SIG-M5 treated with dmso at 0.1 percent for 504 hours (cell line): ENCODE results near the gene CCDC89.
"Not testable (repeated sequence)": the region's sequence is repeated elsewhere in the genome, so short reads cannot be mapped to it uniquely, and the experiment has no call there.

ENCODE experiments used
- DNase-seq: peaks from one replicate; lab custom pipeline; 2025; ENCODE audit not compliant: unreplicated experiment; lab: John Stamatoyannopoulos, UW

Gene CCDC89

DNA sequence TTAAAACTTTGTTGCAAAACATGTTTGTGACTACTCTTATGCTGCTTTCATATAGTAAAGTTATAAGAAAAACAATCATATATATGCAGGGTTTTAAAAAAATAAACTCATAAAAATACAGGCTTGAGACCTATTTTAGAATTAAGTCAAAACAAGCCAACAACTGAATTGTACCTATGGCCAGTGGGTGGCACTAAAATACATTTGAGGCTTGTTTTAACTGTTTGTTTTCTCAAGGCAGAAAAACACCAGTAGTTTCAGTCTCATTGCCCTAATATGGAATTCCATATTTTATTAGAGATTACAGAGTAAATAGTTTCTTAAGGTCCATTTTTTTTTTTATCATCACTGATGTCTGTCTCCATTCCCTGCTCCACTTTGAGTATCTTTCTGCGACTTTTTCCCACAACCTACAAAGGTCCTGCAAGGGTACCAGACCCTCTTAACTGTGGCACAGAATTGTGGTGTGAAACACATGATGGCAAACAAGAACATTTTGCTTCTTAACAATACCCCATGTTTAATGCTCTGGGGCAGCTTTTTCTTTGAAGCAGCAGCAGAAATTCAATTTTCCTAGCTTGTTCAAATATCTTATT lies 8.5 kb upstream of the CCDC89 start:
- DNase-seq = peak; percentile 15

DNA sequence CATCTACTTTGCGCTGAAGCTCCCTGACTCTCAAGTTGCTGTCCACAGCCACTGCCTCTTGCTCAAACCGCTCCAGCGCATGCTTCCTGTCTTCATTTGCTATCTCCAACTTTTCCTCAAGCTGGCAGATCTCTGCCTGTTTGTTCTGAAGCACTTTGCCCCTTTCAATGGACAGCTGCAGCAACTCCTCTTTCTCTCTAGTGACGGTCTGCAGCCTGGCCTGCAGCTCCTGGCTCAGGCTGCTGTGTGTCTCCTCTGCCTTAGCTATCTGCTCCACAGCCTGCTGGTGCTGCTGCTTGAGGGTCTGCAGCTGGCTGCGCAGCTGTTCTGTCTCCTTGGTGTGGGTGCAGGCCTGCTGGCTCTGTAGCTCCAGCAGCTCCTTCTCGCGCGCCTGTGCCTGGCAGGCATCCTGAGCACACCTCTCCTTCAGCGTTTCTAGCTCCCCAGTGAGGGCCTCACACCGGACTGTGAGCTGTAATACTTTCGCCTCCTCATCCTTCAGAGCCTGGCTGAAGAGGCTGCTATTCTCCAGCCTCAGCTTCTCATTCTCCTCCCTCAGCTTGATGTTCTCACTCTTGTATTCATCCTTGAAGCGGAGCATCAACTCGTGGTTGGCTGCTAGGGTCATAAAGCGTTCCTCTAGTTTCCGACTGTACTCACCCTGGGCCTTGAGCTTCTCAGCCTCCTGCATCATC lies 723 bp downstream of the CCDC89 start:
- no peak for DNase-seq

DNA sequence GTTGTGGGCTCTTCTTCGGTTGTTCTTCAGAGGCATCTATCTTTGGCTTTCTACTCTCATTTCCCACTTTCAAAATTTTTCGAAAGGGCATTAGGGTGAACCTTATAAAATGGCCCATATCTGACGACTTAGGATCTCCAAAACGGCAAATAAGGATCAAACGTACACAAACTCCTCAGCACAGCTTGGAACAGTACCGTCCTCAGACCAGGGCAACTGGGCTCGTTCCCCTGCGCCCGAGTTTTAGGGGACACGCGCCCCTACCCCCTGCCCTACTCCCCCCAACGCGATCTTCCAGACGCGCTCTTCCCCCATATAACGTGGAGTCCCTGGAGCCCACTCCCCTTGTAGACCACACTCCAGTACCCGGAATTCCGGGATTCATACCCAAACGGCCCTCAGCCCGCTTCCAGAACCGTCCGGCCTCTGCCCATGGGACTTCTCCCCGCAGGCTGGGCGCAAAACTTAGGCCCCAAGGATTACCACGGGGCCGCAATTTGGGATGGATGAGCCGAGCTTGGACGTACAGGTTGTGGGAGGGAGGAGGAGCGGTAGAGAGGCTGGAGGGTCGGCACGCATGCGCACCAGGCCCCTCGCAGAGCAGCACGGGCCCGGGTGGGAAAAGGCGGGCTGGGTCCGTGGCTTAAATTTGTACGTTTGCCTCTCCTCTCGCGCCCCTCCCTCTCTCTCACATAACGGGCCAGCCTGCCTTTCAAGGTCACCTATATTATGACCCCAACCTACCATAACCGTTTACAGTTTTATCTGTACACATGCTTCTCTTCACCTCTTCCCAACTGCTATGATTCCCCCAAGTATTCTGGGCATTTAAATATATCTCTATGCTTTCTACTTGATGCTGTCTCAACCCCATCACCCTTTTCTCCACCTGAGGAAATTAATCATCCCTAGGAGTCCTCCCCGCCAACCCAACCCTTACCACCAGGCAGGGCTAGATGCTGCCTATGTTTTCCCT lies 3.4 kb downstream of the CCDC89 start:
- DNase-seq = no peak

DNA sequence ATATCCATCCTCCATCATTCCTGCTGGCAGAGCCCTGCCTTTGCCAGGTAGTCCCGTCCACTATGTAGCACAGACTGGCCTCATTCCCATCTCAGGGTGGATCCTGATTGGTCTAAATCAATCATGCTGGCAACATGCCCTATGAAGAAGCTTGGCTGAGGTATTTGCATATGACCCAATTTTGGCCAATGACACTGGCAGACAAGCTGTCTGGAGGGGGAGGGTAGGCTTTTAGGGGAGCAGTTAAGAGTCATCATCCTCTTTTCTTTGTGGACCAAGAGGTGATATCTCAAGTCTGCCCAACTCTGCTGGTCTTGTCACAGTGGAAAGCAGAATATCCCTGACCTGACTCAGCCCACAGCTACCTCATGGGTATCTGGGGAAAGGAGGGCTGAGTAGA lies 5.1 kb downstream of the CCDC89 start:
- DNase-seq = no peak

DNA sequence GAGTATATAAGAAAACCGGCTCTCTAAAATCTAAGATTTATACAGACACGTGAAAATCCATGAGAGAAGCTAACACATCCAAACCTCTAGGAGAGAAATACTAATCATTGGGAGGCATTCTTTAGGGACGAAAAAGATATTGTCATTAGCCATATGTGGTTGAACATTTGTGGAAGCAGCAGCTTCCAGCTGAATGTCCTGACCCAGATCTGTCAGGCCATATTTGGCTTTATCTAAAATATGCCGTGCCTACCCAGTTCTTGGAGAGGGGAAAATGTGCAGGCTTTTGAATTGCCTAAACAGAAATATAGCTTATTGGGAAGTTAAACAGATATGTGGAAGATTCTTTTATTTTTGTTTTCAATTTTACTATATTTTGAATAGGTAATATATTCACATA lies 6.4 kb downstream of the CCDC89 start:
- DNase-seq = no peak

DNA sequence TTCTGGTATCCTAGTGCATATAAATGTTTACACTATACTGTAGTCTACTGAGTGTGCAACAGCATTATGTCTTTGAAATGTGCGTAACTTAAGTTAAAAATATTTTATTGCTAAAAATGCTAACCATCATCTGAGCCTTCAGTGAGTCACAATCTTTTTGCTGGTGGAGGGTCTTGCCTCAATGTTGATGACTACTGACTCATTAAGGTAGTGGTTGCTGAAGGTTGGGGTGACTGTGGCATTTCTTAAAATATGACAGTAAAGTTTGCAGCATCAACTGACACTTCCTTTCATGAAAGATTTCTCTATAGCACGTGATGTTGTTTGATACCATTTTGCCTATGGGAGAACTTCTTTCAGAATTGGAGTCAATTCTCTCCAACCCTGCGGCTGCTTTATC lies 12.6 kb downstream of the CCDC89 start:
- DNase-seq = no peak

DNA sequence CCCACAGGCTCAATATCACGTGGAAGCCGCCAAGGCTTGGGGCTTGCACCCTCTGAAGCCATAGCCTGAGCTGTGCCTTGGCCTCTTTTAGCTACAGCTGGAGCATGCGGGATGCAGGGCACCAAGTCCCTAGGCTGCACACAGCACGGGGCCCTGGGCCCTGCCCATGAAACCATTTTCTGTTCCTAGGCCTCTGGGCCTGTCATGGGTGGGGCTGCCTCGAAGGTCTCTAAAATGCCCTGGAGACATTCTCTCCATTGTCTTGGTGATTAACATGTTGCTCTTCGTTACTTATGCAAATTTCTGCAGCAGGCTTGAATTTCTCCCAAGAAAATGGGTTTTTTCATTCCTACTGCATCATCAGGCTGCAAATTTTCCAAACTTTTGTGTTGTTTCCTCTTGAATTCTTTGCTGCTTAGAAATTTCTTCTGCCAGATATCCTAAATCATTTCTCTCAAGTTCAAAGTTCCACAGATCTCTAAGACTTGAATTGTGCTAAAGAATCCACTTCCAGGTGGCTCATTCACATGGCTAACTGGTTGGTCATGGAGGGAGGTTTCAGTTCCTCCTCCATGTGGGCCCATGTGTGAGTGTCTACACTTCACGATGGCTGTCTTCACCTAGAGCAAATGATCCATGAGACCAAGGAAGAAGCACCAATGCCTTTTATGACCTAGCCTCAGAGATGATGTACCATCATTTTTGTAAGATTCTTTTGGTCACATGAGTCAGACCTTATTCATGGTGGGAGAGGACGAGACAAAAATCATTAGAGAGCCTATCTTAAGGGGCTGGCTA lies 13.7 kb downstream of the CCDC89 start:
- no peak for DNase-seq

DNA sequence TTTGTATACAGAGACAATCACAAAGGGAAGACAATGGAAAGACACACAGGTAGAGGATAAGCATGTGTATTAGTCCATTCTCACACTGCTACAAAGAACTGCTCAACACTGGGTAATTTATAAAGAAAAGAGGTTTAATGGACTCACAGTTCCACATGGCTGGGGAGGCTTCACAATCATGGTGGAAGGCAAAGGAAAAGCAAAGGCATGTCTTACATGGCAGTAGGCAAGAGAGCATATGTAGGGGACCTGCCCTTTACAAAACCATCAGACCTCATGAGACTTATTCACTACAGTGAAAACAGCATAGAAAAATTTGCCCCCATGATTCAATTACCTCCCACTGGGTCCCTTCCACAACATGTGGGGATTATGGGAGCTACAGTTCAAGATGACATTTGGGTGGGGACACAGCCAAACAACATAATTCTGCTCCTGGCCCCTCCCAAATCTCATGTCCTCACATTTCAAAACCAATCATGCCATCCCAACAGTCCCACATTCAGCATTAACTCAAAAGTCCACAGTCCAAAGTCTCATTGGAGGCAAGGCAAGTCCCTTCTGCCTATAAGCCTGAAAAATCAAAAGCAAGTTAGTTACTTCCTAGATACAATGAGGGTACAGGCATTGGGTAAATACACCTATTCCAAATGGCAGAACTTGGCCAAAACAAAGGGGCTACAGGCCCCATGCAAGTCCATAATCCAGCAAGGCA lies 14.9 kb downstream of the CCDC89 start:
- DNase-seq = not testable (repeated sequence)

DNA sequence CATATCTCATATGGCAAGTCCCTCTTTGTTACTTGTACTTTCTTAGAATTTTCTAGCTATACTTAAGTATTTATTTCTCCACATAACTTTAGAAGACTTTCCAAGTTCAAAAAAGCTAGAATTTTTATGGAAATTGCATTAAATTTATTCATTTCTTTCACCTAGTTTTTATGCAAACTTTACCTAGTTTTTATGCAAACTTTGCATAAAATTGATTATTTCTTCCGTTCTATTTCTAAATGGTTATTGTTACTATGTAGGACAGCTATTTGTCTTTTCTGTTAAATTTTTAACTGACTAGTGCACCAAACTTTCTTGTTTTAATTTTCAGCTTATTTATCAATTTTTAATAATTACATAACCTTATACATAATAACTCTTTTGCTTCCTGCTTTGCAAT lies 17.8 kb downstream of the CCDC89 start:
- DNase-seq = no peak

DNA sequence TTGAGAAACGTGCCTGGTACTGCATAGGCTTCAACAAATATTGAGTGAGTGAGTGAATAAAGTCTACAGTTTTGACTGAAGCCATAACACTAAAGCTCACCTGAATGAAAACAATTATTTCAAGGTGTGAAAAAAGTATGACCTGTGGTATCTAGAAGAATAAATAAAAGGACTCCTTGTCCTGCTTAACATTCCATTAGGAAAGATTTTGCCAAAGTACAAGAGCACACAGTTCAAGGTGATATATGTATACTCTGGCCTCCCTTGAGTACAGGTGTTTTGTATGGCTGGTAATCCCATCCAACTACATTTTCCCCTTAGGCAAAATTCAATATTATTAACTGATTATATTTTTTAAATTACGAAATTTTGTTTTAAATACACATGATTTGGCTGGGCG lies 19.3 kb downstream of the CCDC89 start:
- no peak for DNase-seq

DNA sequence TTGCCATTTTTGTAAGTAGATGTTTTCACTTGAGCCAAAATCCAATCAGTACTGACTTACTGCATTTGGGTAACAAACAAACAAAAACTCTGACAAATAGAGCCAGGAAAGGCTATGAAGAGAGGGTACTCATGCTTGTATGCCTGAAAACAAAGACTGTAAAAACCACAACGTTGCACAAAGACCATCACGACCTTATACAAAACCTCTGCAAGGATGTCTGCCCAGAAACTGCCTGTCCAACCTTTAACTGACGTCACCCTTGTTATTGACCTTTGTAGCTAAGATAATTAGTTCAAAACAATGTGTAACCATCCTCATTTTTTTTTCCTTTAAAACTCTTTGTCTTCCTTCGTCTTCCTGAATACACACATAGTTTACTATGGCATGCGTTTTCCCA lies 20.3 kb downstream of the CCDC89 start:
- DNase-seq = no peak

DNA sequence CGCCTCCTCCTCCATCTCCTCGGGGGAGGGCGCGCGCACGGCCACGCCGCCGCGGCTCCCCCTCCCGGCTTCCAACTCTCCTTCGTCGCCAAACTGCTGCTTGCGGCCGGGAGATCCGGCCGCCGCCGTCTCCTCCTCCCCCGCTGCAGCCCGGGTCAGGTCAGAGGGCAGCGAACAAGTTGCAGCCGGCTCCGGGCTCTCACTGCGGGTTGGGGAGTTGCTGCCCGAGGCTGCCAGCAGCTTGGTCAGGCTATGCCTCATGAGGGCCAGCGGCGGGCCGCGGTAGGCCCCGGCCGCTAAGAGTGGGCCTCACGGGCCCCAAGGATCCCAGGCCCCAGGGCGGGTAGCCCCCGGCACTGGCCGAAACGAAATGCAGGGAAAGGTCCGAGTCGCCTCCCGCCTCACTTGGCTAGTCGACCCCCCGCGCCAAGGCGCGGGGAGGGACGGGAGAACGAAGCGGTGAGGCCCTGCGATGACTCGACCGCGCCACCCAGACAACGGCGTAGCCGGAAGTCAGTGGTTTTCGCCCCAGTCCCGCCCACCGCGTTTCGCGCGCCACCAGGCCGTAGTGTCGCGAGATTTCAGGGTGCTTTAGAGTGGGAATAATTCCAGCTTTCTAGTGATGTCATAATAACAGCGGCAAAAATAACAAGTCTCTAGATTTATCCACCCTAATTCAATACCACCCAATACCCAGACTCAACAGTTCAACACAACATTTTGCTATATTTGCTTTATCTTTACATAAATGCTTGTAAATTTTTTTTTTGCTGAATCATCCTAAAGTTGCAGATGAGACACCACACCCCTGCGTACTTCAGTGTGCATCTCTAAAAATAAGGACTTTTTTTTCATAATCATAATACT lies 21.1 kb downstream of the CCDC89 start, which contains the start of gene CREBZF:
Gene CREBZF, minus strand, starts transcription at position 515 of the 867 bp plus-strand sequence. Its CDS starts 254 bp downstream, at position 261.
- peak; percentile 94 for DNase-seq

DNA sequence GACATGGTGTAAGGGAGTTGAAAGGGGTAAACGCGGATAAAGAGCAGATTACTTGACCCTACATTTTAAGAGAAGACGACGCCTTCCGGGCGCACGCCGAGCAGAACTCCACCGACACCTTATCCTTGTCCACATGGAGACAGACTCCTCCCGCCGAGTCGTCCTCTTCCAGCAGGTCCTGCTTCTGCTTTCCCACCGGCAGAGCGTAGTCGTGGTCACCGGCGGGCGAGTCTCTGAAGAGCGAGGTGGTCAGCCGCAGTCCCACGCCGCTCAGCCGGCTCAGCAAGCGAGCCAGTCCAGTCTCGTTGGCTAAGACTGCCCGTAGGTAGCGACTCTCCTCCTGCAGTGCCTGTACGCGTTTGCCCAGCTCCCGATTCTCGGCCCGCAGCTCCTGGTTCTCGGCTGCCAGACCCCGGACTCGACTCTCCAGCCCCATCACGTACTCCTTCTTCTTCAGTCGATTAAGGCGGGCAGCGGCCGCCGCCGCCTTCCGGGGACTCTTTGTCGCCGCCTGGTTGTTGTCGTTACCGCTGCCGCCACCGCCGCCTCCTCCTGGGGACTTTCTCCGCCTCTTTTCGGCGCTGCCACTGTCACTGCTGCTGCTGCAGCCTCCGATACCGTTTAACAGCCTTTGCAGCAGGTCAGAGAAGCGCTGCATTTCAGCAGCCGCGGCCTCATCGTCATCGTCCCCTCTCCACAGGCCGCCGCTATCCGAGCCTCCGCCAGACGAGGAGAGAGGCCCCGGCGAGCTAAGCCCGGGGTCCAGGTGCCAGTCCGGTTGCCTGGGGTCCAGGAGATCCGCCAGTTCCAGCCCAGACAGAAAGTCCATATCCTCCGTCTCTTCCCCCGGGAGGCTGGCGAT lies 22.0 kb downstream of the CCDC89 start:
- DNase-seq = peak; percentile 75

DNA sequence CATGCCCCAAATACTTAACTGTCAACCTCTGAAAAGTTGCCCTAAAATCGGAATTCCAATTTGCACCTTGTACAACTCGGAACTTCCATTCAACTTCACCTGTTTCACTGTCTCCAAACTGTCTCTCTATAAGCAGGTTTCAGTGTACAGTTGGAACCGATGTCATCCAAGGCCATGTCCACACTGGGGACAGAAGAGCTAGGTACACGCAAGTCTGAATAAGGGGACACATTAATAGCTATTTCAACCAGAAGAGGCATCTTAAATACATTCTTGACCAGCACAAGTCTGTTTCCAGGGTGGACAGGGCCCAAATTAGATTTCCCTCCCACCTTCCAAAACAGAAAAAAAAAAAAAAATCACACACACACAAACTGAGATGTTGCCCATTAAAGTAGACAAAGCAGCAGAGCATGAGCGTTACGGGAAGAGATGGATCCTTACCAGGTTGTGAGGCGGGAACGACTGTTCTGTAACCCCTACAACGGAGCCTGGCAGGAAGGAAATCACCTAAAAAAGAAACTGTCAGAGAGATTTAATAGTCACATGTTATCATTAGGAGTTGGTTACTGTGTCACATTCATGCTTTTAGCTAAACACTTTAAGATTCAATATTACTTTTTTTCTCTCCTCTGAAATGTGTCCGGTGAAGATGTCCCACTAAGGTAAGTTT lies 22.8 kb downstream of the CCDC89 start:
- DNase-seq = peak; percentile 29

DNA sequence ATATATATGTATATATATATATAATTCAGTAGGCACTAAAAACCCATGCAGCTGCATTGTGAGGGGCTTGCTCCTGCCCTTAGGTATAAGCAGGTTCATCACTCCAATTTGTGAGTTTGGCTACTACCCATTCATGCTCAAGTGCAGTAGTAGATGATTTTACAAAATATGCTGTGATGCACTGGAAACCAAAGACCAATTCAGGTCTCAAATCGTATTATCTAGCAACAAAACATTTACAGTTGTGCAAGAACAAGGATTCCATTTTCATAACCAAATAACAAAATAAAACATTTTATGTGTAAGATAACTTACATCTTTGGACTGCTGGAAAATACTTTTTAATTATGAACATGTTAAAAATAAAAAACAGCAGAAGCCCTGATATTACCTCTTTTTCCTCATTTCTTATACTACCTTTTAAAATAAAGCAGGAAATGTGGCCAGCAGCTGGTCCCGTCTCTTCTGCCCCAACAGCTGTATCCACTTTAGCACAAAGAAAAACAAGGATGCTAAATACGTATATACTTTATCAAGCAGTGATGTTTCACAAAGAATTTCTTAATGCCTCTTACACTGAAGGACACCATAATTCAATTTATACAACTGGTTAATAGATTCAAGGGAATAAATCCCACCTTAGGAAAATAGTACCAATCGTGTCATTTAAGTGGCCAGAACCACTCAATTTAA lies 23.9 kb downstream of the CCDC89 start:
- DNase-seq = no peak

DNA sequence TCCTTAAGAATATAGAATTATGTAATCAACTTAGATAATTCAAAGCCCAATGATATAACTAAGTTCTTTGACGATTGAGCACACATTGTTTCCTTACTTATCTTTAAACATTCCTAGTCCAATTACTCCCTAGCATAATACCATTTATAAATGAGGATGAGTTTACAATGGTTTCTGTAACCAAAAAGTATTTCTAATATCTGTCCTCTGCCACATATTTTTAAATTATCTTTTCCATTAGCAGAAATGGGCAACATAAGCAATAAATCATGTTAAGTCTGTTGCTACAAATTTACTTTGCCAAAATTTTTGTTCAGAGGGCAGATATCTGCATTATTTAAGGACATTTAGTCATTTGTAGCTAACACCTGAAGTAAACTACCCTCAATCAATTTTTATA lies 27.8 kb downstream of the CCDC89 start:
- no peak for DNase-seq

DNA sequence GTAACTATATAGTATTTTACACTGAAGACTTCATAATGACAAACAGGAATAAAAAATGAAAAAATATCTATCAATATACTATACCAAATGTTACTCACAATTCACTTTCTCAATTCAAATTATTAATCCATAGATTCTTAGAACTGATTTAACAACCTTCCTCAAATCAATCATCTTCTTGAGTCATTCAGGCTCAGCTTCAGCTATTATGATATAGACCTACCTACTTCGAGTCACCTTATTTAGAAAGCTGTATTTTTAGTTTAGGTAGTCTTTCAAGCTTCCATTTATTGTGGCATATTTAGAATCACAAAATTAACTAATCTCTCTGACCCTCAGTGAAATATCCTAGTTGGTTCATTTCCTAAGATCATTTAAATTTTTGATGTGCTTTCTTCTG lies 29.2 kb downstream of the CCDC89 start:
- no peak for DNase-seq
